Mesendoderm (in vitro differentiated cells): Measurements from ENCODE around the gene TCP11L2.

ENCODE experiments used
- DNase-seq: peaks from one replicate; pipeline ENCODE4 v3.0.0; 2013
- H2AK5ac ChIP-seq: 2 replicates; pipeline ENCODE4 v1.6.1; 2013; ENCODE audit warnings: low read length, inconsistent platforms
- H2BK120ac ChIP-seq: 2 replicates; pipeline ENCODE4 v1.6.1; 2013; ENCODE audit warnings: low read depth, mild to moderate bottlenecking, low read length, moderate library complexity, mixed read lengths
- H2BK15ac ChIP-seq: replicated peaks from 2 replicates; pipeline ENCODE4 v1.6.1; 2013; ENCODE audit warnings: low read depth, mild to moderate bottlenecking, moderate library complexity
- H2BK5ac ChIP-seq: 2 replicates; pipeline ENCODE4 v1.6.1; 2013; ENCODE audit warnings: low read length, inconsistent platforms
- H3K18ac ChIP-seq: 2 replicates; pipeline ENCODE4 v1.6.1; 2013; ENCODE audit warnings: mild to moderate bottlenecking, low read length, mixed read lengths
- H3K23ac ChIP-seq: one replicate; pipeline ENCODE4 v1.6.1; 2013; ENCODE audit warnings: low read length
- H3K27ac ChIP-seq: 2 replicates; pipeline ENCODE4 v1.5.1; 2013; ENCODE audit warnings: low read depth, mild to moderate bottlenecking, inconsistent platforms, low read length, moderate library complexity
- H3K27me3 ChIP-seq: 2 replicates; pipeline ENCODE4 v1.6.1; 2013; ENCODE audit warnings: low read length, control low read depth, mild to moderate bottlenecking, inconsistent platforms; ENCODE audit not compliant: insufficient read depth, poor library complexity
- H3K36me3 ChIP-seq: 2 replicates; pipeline ENCODE4 v1.6.1; 2013; ENCODE audit warnings: low read length, inconsistent platforms; ENCODE audit not compliant: control insufficient read depth, insufficient read depth
- H3K4ac ChIP-seq: one replicate; pipeline ENCODE4 v1.6.1; 2013; ENCODE audit warnings: low read depth, mild to moderate bottlenecking, low read length, moderate library complexity
- H3K4me1 ChIP-seq: 2 replicates; pipeline ENCODE4 v1.6.1; 2013; ENCODE audit warnings: low read depth, low read length, inconsistent platforms; ENCODE audit not compliant: control insufficient read depth
- H3K4me2 ChIP-seq: 2 replicates; pipeline ENCODE4 v1.6.1; 2013; ENCODE audit warnings: low read length
- H3K4me3 ChIP-seq: 2 replicates; pipeline ENCODE4 v1.5.1; 2013; ENCODE audit warnings: mild to moderate bottlenecking, low read length
- H3K56ac ChIP-seq: one replicate; pipeline ENCODE4 v1.6.1; 2013; ENCODE audit warnings: low read length
- H3K79me1 ChIP-seq: 2 replicates; pipeline ENCODE4 v1.6.1; 2013; ENCODE audit warnings: low read length, inconsistent platforms
- H3K79me2 ChIP-seq: 2 replicates; pipeline ENCODE4 v1.6.1; 2013; ENCODE audit warnings: mild to moderate bottlenecking, low read length; ENCODE audit not compliant: control insufficient read depth, insufficient read depth
- H3K9ac ChIP-seq: 2 replicates; pipeline ENCODE4 v1.6.1; 2013; ENCODE audit warnings: low read length, inconsistent platforms
- H4K5ac ChIP-seq: one replicate; pipeline ENCODE4 v1.6.1; 2013; ENCODE audit warnings: low read length
- H4K8ac ChIP-seq: one replicate; pipeline ENCODE4 v1.6.1; 2013; ENCODE audit warnings: low read depth, mild to moderate bottlenecking, control low read depth, low read length, moderate library complexity
- WGBS: extraction: QIAGEN DNeasy Blood & Tissue Kit; methylation state at CpG from one replicate; pipeline ENCODE4 v1.1.7; 2013; ENCODE audit warnings: low lambda C conversion rate, missing lambda C conversion rate; ENCODE audit not compliant: insufficient coverage; ENCODE audit errors: extremely low coverage; 5-methylcytosine and 5-hydroxymethylcytosine counted together

Gene TCP11L2

GRCh38 chr12:106360400-106360994 is 58.0 kb downstream of the TCP11L2 start:
- H3K23ac ChIP-seq = no peak overlapping the region
- no peak overlapping the region for H4K5ac ChIP-seq
- no peak overlapping the region for H3K18ac ChIP-seq
- no peaks in the 10 kb centered on the region for H3K36me3 ChIP-seq
- no peak for DNase-seq
- H2BK15ac ChIP-seq = no peak overlapping the region
- H3K4ac ChIP-seq = no peak overlapping the region
- H3K27ac ChIP-seq = no peak overlapping the region
- H2AK5ac ChIP-seq = no peak overlapping the region
- no peak overlapping the region for H3K4me2 ChIP-seq
- peaks cover 8% of the 10 kb centered on the region for H3K79me2 ChIP-seq
- H2BK5ac ChIP-seq = no peak overlapping the region
- H3K79me1 ChIP-seq = peaks cover 18% of the 10 kb centered on the region
- H3K56ac ChIP-seq = peak overlapping the region; percentile 38
- no peak overlapping the region for H3K9ac ChIP-seq
- peaks cover 1% of the 10 kb centered on the region for H3K4me1 ChIP-seq
- no CpG with 5 or more reads among the region's 5 CpGs for WGBS
- H4K8ac ChIP-seq = no peak overlapping the region
- H3K4me3 ChIP-seq = no peak overlapping the region
- no peaks in the 10 kb centered on the region for H3K27me3 ChIP-seq
- no peak overlapping the region for H2BK120ac ChIP-seq

GRCh38 chr12:106362971-106363370 is 60.4 kb downstream of the TCP11L2 start:
- no peak overlapping the region for H2BK15ac ChIP-seq
- H3K4me2 ChIP-seq = no peak overlapping the region
- peaks cover 1% of the 10 kb centered on the region for H3K4me1 ChIP-seq
- no peak for DNase-seq
- no peak overlapping the region for H3K4ac ChIP-seq
- no peak overlapping the region for H3K56ac ChIP-seq
- WGBS = no CpG with 5 or more reads among the region's 4 CpGs
- peaks cover 8% of the 10 kb centered on the region for H3K79me2 ChIP-seq
- no peak overlapping the region for H2AK5ac ChIP-seq
- no peak overlapping the region for H3K27ac ChIP-seq
- no peak overlapping the region for H4K5ac ChIP-seq
- H4K8ac ChIP-seq = no peak overlapping the region
- H3K36me3 ChIP-seq = no peaks in the 10 kb centered on the region
- no peak overlapping the region for H3K23ac ChIP-seq
- H3K9ac ChIP-seq = no peak overlapping the region
- H2BK120ac ChIP-seq = no peak overlapping the region
- H3K18ac ChIP-seq = no peak overlapping the region
- no peaks in the 10 kb centered on the region for H3K27me3 ChIP-seq
- H3K4me3 ChIP-seq = no peak overlapping the region
- H2BK5ac ChIP-seq = no peak overlapping the region
- peaks cover 18% of the 10 kb centered on the region for H3K79me1 ChIP-seq

- H3K27ac ChIP-seq = no peak overlapping the region
- no peak overlapping the region for H3K23ac ChIP-seq
- H4K8ac ChIP-seq = no peak overlapping the region
- H3K4me1 ChIP-seq = no peaks in the 10 kb centered on the region
- peaks cover 5% of the 10 kb centered on the region for H3K79me2 ChIP-seq
- no peak overlapping the region for H3K18ac ChIP-seq
- H3K4me2 ChIP-seq = no peak overlapping the region
- H3K79me1 ChIP-seq = peaks cover 14% of the 10 kb centered on the region
- DNase-seq = no peak
- H2AK5ac ChIP-seq = no peak overlapping the region
- H2BK15ac ChIP-seq = no peak overlapping the region
- no peak overlapping the region for H2BK5ac ChIP-seq
- no peak overlapping the region for H3K56ac ChIP-seq
- WGBS = no CpG with 5 or more reads among the region's 4 CpGs
- H4K5ac ChIP-seq = no peak overlapping the region
- no peaks in the 10 kb centered on the region for H3K27me3 ChIP-seq
- H2BK120ac ChIP-seq = no peak overlapping the region
- no peak overlapping the region for H3K4ac ChIP-seq
- no peak overlapping the region for H3K9ac ChIP-seq
- no peaks in the 10 kb centered on the region for H3K36me3 ChIP-seq
- H3K4me3 ChIP-seq = no peak overlapping the region
These were observed 61.7 kb downstream of the TCP11L2 start for GRCh38 chr12:106364261-106364660.

- no peaks in the 10 kb centered on the region for H3K79me2 ChIP-seq
These were observed 67.3 kb downstream of the TCP11L2 start for GRCh38 chr12:106369624-106370346.

GRCh38 chr12:106378788-106379187 is 76.3 kb downstream of the TCP11L2 start:
- Histone ChIP-seq H2BK15ac (no peak overlapping the region), H3K9ac (no peak overlapping the region), H2BK5ac (no peak overlapping the region), H3K4me3 (no peak overlapping the region), H4K8ac (no peak overlapping the region), H2AK5ac (no peak overlapping the region), H3K56ac (no peak overlapping the region), H3K36me3 (no peaks in the 10 kb centered on the region), H3K27me3 (no peaks in the 10 kb centered on the region), H3K4me2 (no peak overlapping the region), H3K4me1 (no peaks in the 10 kb centered on the region), H3K79me1 (no peaks in the 10 kb centered on the region), H3K27ac (no peak overlapping the region), H3K23ac (no peak overlapping the region), H3K18ac (no peak overlapping the region), H4K5ac (no peak overlapping the region), H3K79me2 (no peaks in the 10 kb centered on the region), H3K4ac (no peak overlapping the region), H2BK120ac (no peak overlapping the region)
- DNase-seq = no peak
- WGBS = 100% methylated on average over 1 of the region's 4 CpGs

More at GRCh38 chr12:106369624-106370346, 67.3 kb downstream of the TCP11L2 start:
- H3K79me1 ChIP-seq = no peaks in the 10 kb centered on the region
- H2AK5ac ChIP-seq = no peak overlapping the region
- no peak overlapping the region for H2BK5ac ChIP-seq
- no peak overlapping the region for H2BK15ac ChIP-seq
- H3K27me3 ChIP-seq = no peaks in the 10 kb centered on the region
- H4K8ac ChIP-seq = no peak overlapping the region
- no peak overlapping the region for H3K56ac ChIP-seq
- no peak overlapping the region for H3K4ac ChIP-seq
- no peak overlapping the region for H3K27ac ChIP-seq
- H3K18ac ChIP-seq = no peak overlapping the region
- H3K23ac ChIP-seq = no peak overlapping the region
- no peak overlapping the region for H3K4me3 ChIP-seq
- no peaks in the 10 kb centered on the region for H3K4me1 ChIP-seq
- no peak overlapping the region for H2BK120ac ChIP-seq
- no CpG with 5 or more reads among the region's 6 CpGs for WGBS
- no peaks in the 10 kb centered on the region for H3K36me3 ChIP-seq
- no peak overlapping the region for H3K4me2 ChIP-seq
- no peak for DNase-seq
- no peak overlapping the region for H4K5ac ChIP-seq
- no peak overlapping the region for H3K9ac ChIP-seq
